HepG2 (cell line): ENCODE measurements around the gene AGAP1. TPM values are rescaled to one million over a fixed set of nuclear protein-coding genes. Genes with fewer than 3 reads are reported as not detected.
A peak's percentile ranks its signal among the peaks of the same experiment; 100 is the strongest.

Experiments used
- CHD4 ChIP-seq: fragments of 200-600 bp; sonication (generic); IDR thresholded peaks from 2 replicates; pipeline ENCODE4 v1.7.0; 2017; ENCODE audit warnings: mild to moderate bottlenecking, low read length, borderline replicate concordance
- ELF4 ChIP-seq: sonication (generic); formaldehyde crosslinking; IDR thresholded peaks from 2 replicates; pipeline ENCODE4 v1.5.0; 2020; ENCODE audit warnings: missing genetic modification reagents, mild to moderate bottlenecking, moderate library complexity, borderline replicate concordance
- HMGA1 ChIP-seq: sonication (generic); formaldehyde crosslinking; conservative IDR thresholded peaks from 2 replicates; pipeline ENCODE4 v1.4.0; 2020; ENCODE audit warnings: missing genetic modification reagents
- RFX3 ChIP-seq: IDR thresholded peaks from 2 replicates; pipeline ENCODE4 v1.6.1; 2016; ENCODE audit warnings: missing biosample characterization, missing genetic modification reagents
- THYN1 ChIP-seq: sonication (generic); formaldehyde crosslinking; IDR thresholded peaks from 2 replicates; pipeline ENCODE4 v1.8.1; 2023; ENCODE audit warnings: low read depth, mild to moderate bottlenecking, moderate library complexity, missing genetic modification reagents, borderline replicate concordance
- TP53 ChIP-seq: sonication (generic); formaldehyde crosslinking; conservative IDR thresholded peaks from 2 replicates; pipeline ENCODE4 v1.4.0; 2020; ENCODE audit warnings: missing genetic modification reagents
- ZNF430 ChIP-seq: sonication (generic); formaldehyde crosslinking; IDR thresholded peaks from 2 replicates; pipeline ENCODE4 v1.9.0; 2021; ENCODE audit warnings: mild to moderate bottlenecking, missing genetic modification reagents
- ZNF44 ChIP-seq: sonication (generic); formaldehyde crosslinking; IDR thresholded peaks from 2 replicates; pipeline ENCODE4 v1.5.1; 2020; ENCODE audit warnings: mild to moderate bottlenecking, missing genetic modification reagents
- ZNF891 ChIP-seq: sonication (generic); formaldehyde crosslinking; IDR thresholded peaks from 2 replicates; pipeline ENCODE4 v1.5.0; 2020; ENCODE audit warnings: mild to moderate bottlenecking, missing genetic modification reagents
- polyA plus RNA-seq, 8 experiments: library from polyadenylated mRNA; depleted of rRNA in 3 of 8; stranded (reverse) in 7 of 8; unstranded in 1 of 8; fragments of >200 nt; fragmentation: Illumina TruSeq in 4 of 8; extraction: Trizol in 4 of 8; gene quantifications; 2 replicates each; pipeline versions ENCODE4 v1.2.1 to v1.2.3, GENCODE V29; 2011 to 2016; ENCODE audit warnings: low read depth in 4 of 8, missing spikeins in 1 of 8, mixed read lengths in 1 of 8; ENCODE audit not compliant: insufficient read depth in 1 of 8
- total RNA-seq, 5 experiments: library from RNA; depleted of rRNA; stranded (reverse); fragments of >200 nt; fragmentation: Illumina TruSeq; extraction: Trizol; gene quantifications; 2 replicates each; pipeline ENCODE4 v1.2.3, GENCODE V29; 2016; ENCODE audit warnings: low read depth in 1 of 5
- TF ChIP-seq, protein P1 (sequence below): sonication (generic); formaldehyde crosslinking; IDR thresholded peaks from one replicate; pipeline ENCODE4 v1.5.1; 2020; ENCODE audit warnings: mild to moderate bottlenecking, missing genetic modification reagents; ENCODE audit errors: not compliant biosample characterization
- TF ChIP-seq, protein P2 (sequence below): sonication (generic); formaldehyde crosslinking; conservative IDR thresholded peaks from 2 replicates; pipeline ENCODE4 v1.4.0; 2020; ENCODE audit warnings: mild to moderate bottlenecking, missing genetic modification reagents, moderate library complexity
- TF ChIP-seq, protein P3 (sequence below): sonication (generic); formaldehyde crosslinking; IDR thresholded peaks from 2 replicates; pipeline ENCODE4 v1.4.0; 2020; ENCODE audit warnings: missing genetic modification reagents
- TF ChIP-seq, protein P4 (sequence below): sonication (generic); formaldehyde crosslinking; IDR thresholded peaks from 2 replicates; pipeline ENCODE4 v1.4.0; 2020; ENCODE audit warnings: missing genetic modification reagents

The AGAP1 gene
- total and polyA plus RNA-seq, 2 of the 13 experiments (the other 11 are each of a cell fraction or from before 2014, with no cell fraction given) = 21.2 to 32.7 TPM

DNA sequence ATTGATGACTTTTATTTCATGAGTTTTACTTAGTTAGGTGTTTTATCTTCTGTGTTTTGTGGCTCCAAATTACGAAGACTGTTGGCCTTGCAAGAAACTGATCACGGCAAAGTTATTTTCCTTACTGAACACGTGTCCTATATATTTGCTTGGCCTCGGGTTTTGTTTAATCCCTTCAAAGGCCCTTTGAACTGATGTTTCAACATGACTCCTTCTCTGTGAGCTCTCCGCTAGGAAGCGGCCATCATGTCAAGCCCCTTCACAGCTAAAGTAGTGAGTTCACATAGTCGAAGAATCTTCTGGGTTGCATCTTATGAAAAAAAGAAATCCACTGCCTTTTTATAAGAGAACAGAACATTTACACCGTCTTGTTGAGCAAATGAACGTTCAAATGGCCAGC, 515.0 kb downstream of the AGAP1 start (continued):
- TF ChIP-seq, protein P1, sequence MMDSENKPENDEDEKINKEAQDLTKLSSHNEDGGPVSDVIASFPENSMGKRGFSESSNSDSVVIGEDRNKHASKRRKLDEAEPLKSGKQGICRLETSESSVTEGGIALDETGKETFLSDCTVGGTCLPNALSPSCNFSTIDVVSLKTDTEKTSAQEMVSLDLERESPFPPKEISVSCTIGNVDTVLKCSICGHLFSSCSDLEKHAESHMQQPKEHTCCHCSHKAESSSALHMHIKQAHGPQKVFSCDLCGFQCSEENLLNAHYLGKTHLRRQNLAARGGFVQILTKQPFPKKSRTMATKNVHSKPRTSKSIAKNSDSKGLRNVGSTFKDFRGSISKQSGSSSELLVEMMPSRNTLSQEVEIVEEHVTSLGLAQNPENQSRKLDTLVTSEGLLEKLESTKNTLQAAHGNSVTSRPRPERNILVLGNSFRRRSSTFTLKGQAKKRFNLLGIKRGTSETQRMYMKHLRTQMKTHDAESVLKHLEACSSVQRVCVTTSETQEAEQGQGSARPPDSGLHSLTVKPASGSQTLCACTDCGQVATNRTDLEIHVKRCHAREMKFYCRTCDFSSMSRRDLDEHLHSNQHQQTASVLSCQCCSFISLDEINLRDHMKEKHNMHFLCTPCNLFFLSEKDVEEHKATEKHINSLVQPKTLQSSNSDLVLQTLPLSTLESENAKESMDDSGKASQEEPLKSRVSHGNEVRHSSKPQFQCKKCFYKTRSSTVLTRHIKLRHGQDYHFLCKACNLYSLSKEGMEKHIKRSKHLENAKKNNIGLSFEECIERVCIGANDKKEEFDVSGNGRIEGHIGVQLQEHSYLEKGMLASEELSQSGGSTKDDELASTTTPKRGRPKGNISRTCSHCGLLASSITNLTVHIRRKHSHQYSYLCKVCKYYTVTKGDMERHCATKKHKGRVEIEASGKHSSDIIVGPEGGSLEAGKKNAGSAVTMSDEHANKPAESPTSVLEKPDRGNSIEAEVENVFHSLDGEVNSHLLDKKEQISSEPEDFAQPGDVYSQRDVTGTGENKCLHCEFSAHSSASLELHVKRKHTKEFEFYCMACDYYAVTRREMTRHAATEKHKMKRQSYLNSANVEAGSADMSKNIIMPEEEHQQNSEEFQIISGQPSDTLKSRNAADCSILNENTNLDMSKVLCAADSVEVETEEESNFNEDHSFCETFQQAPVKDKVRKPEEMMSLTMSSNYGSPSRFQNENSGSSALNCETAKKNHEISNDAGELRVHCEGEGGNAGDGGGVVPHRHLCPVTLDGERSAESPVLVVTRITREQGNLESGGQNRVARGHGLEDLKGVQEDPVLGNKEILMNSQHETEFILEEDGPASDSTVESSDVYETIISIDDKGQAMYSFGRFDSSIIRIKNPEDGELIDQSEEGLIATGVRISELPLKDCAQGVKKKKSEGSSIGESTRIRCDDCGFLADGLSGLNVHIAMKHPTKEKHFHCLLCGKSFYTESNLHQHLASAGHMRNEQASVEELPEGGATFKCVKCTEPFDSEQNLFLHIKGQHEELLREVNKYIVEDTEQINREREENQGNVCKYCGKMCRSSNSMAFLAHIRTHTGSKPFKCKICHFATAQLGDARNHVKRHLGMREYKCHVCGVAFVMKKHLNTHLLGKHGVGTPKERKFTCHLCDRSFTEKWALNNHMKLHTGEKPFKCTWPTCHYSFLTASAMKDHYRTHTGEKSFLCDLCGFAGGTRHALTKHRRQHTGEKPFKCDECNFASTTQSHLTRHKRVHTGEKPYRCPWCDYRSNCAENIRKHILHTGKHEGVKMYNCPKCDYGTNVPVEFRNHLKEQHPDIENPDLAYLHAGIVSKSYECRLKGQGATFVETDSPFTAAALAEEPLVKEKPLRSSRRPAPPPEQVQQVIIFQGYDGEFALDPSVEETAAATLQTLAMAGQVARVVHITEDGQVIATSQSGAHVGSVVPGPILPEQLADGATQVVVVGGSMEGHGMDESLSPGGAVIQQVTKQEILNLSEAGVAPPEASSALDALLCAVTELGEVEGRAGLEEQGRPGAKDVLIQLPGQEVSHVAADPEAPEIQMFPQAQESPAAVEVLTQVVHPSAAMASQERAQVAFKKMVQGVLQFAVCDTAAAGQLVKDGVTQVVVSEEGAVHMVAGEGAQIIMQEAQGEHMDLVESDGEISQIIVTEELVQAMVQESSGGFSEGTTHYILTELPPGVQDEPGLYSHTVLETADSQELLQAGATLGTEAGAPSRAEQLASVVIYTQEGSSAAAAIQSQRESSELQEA (CRISPR knock-in tag) = no peak
- no peak for TF ChIP-seq CHD4
- no peak for TF ChIP-seq HMGA1
- no peak for TF ChIP-seq ZNF891 (CRISPR knock-in tag)
- TF ChIP-seq, protein P2, sequence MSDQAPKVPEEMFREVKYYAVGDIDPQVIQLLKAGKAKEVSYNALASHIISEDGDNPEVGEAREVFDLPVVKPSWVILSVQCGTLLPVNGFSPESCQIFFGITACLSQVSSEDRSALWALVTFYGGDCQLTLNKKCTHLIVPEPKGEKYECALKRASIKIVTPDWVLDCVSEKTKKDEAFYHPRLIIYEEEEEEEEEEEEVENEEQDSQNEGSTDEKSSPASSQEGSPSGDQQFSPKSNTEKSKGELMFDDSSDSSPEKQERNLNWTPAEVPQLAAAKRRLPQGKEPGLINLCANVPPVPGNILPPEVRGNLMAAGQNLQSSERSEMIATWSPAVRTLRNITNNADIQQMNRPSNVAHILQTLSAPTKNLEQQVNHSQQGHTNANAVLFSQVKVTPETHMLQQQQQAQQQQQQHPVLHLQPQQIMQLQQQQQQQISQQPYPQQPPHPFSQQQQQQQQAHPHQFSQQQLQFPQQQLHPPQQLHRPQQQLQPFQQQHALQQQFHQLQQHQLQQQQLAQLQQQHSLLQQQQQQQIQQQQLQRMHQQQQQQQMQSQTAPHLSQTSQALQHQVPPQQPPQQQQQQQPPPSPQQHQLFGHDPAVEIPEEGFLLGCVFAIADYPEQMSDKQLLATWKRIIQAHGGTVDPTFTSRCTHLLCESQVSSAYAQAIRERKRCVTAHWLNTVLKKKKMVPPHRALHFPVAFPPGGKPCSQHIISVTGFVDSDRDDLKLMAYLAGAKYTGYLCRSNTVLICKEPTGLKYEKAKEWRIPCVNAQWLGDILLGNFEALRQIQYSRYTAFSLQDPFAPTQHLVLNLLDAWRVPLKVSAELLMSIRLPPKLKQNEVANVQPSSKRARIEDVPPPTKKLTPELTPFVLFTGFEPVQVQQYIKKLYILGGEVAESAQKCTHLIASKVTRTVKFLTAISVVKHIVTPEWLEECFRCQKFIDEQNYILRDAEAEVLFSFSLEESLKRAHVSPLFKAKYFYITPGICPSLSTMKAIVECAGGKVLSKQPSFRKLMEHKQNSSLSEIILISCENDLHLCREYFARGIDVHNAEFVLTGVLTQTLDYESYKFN (CRISPR knock-in tag) = peak; percentile 54
- TF ChIP-seq, protein P3, sequence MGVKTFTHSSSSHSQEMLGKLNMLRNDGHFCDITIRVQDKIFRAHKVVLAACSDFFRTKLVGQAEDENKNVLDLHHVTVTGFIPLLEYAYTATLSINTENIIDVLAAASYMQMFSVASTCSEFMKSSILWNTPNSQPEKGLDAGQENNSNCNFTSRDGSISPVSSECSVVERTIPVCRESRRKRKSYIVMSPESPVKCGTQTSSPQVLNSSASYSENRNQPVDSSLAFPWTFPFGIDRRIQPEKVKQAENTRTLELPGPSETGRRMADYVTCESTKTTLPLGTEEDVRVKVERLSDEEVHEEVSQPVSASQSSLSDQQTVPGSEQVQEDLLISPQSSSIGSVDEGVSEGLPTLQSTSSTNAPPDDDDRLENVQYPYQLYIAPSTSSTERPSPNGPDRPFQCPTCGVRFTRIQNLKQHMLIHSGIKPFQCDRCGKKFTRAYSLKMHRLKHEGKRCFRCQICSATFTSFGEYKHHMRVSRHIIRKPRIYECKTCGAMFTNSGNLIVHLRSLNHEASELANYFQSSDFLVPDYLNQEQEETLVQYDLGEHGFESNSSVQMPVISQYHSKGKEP (CRISPR knock-in tag) = no peak
- TF ChIP-seq RFX3 (CRISPR knock-in tag) = no peak
- TF ChIP-seq ELF4 = no peak
- TF ChIP-seq TP53 (CRISPR knock-in tag) = no peak
- TF ChIP-seq ZNF430 = 0 out of 2 replicates have a peak, but pooled peaks have one; percentile 25
- TF ChIP-seq, protein P4, sequence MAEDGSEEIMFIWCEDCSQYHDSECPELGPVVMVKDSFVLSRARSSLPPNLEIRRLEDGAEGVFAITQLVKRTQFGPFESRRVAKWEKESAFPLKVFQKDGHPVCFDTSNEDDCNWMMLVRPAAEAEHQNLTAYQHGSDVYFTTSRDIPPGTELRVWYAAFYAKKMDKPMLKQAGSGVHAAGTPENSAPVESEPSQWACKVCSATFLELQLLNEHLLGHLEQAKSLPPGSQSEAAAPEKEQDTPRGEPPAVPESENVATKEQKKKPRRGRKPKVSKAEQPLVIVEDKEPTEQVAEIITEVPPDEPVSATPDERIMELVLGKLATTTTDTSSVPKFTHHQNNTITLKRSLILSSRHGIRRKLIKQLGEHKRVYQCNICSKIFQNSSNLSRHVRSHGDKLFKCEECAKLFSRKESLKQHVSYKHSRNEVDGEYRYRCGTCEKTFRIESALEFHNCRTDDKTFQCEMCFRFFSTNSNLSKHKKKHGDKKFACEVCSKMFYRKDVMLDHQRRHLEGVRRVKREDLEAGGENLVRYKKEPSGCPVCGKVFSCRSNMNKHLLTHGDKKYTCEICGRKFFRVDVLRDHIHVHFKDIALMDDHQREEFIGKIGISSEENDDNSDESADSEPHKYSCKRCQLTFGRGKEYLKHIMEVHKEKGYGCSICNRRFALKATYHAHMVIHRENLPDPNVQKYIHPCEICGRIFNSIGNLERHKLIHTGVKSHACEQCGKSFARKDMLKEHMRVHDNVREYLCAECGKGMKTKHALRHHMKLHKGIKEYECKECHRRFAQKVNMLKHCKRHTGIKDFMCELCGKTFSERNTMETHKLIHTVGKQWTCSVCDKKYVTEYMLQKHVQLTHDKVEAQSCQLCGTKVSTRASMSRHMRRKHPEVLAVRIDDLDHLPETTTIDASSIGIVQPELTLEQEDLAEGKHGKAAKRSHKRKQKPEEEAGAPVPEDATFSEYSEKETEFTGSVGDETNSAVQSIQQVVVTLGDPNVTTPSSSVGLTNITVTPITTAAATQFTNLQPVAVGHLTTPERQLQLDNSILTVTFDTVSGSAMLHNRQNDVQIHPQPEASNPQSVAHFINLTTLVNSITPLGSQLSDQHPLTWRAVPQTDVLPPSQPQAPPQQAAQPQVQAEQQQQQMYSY = no peak
- no peak for TF ChIP-seq THYN1 (CRISPR knock-in tag)
- TF ChIP-seq ZNF44 (CRISPR knock-in tag) = no peak
